NK-92 (cell line): Measurements from ENCODE around the gene ADARB2.

ENCODE experiments used
- DNase-seq: peaks from one replicate; lab custom pipeline; 2025; ENCODE audit not compliant: unreplicated experiment; lab: John Stamatoyannopoulos, UW

ADARB2 gene

GRCh38 chr10:1643908-1644179 lies 93.5 kb downstream of the ADARB2 start:
- DNase-seq: no peak

- DNase-seq: no peak
Measured at GRCh38 chr10:1643161-1643907, 94.0 kb downstream of the ADARB2 start.

GRCh38 chr10:1642600-1643160 lies 94.6 kb downstream of the ADARB2 start:
- DNase-seq: no peak

- DNase-seq: no peak
Measured at GRCh38 chr10:1641402-1641801, 95.9 kb downstream of the ADARB2 start.

- no peak for DNase-seq
Measured at GRCh38 chr10:1638889-1639419, 98.4 kb downstream of the ADARB2 start.

- DNase-seq: no peak
Measured at GRCh38 chr10:1635340-1635739, 102.0 kb downstream of the ADARB2 start.

- no peak for DNase-seq
Measured at GRCh38 chr10:1634239-1634638, 103.1 kb downstream of the ADARB2 start.

GRCh38 chr10:1633783-1634182 lies 103.5 kb downstream of the ADARB2 start:
- DNase-seq: no peak

GRCh38 chr10:1632596-1632995 lies 104.7 kb downstream of the ADARB2 start:
- no peak for DNase-seq

GRCh38 chr10:1632141-1632540 lies 105.2 kb downstream of the ADARB2 start:
- no peak for DNase-seq

GRCh38 chr10:1631282-1631681 lies 106.0 kb downstream of the ADARB2 start:
- no peak for DNase-seq

GRCh38 chr10:1630304-1630703 lies 107.0 kb downstream of the ADARB2 start:
- DNase-seq: no peak

GRCh38 chr10:1629326-1630198 lies 107.8 kb downstream of the ADARB2 start:
- DNase-seq: no peak

GRCh38 chr10:1628757-1629156 lies 108.6 kb downstream of the ADARB2 start:
- no peak for DNase-seq

GRCh38 chr10:1627945-1628344 lies 109.4 kb downstream of the ADARB2 start:
- no peak for DNase-seq

- no peak for DNase-seq
Measured at GRCh38 chr10:1626835-1627234, 110.5 kb downstream of the ADARB2 start.

- no peak for DNase-seq
Measured at GRCh38 chr10:1626410-1626809, 110.9 kb downstream of the ADARB2 start.

GRCh38 chr10:1625731-1626130 lies 111.6 kb downstream of the ADARB2 start:
- DNase-seq: no peak

- no peak for DNase-seq
Measured at GRCh38 chr10:1625079-1625478, 112.2 kb downstream of the ADARB2 start.

GRCh38 chr10:1624240-1624639 lies 113.1 kb downstream of the ADARB2 start:
- no peak for DNase-seq

- DNase-seq: no peak
Measured at GRCh38 chr10:1620803-1621202, 116.5 kb downstream of the ADARB2 start.
